ENCODE results near the gene OSTC. TPM values are rescaled to one million over a fixed set of nuclear protein-coding genes. Genes with fewer than 3 reads are reported as not detected.
A peak's percentile ranks its signal among the peaks of the same experiment; 100 is the strongest.

OSTC gene
- total RNA-seq, 2 experiments from 2014 or later: 75.7 to 80.0 TPM

DNA sequence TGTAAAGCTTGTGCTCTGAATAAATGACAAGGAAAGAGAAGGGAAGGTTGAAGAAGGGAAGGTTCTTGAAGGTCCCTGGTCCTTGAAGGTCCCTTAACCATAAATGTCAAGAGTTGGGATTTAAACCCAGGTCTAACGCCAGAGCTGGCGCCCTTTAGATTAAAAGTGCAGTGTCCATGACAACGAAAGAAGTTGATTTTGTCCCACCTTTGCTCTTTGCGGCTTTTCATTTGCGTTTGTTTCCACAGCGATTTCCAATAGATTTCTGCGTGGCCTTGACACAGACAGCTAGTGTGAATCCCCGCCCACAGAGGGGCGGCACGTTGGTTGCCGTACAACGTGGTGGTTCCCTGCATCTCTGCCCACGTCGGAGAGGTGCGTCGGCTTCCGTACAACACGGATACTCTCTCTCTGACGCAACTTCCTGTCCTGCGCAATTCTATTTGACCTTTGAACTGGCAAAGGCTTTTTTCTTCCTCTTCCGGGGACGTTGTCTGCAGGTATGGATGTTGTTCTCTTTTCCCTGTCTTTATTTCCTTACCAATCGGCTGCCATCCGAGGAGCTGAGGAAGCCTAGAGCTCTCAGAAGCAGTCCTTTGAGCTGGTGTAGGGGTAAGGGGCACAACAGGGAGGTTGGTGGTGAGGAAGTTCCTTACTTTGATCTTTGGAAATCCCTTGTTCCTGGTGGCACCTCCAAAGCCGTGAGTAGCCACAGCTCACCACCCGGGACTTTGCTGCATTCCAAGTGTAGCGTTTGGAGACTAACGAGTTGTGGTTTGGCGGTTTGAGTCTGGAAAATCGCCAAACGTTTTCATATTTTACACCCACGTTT, 30.1 kb upstream of the OSTC start, which contains the start of gene RPL34:
TSS of gene RPL34 (plus strand) at position 476 of the 832 bp plus-strand sequence. CDS start 1,384 bp downstream, outside the sequence.
- Mint-ChIP-seq H3K27me3 (no peaks in the 10 kb centered on the region), H3K27ac (peak within 1 kb of the TSS; percentile 97), H3K4me1 (ENCODE audit: low read depth) (peaks cover 41% of the 10 kb centered on the region), H3K4me3 (peak within 1 kb of the TSS; percentile 85), H3K36me3 (ENCODE audit: low read depth) (peaks cover 71% of the 10 kb centered on the region), H3K9me3 (peaks cover 7% of the 10 kb centered on the region)
- ATAC-seq (peak; percentile 97), DNase-seq (peak; percentile 99)
- POLR2A ChIA-PET: interaction anchor here (0.6 to 2.9 kb wide), 8 partner anchors 10 to 591 kb away, joined by 3 to 26 read pairs (median 4); partner anchors contain the start of gene OSTC
- TF ChIP-seq, protein P1, sequence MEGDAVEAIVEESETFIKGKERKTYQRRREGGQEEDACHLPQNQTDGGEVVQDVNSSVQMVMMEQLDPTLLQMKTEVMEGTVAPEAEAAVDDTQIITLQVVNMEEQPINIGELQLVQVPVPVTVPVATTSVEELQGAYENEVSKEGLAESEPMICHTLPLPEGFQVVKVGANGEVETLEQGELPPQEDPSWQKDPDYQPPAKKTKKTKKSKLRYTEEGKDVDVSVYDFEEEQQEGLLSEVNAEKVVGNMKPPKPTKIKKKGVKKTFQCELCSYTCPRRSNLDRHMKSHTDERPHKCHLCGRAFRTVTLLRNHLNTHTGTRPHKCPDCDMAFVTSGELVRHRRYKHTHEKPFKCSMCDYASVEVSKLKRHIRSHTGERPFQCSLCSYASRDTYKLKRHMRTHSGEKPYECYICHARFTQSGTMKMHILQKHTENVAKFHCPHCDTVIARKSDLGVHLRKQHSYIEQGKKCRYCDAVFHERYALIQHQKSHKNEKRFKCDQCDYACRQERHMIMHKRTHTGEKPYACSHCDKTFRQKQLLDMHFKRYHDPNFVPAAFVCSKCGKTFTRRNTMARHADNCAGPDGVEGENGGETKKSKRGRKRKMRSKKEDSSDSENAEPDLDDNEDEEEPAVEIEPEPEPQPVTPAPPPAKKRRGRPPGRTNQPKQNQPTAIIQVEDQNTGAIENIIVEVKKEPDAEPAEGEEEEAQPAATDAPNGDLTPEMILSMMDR (IDR thresholded peaks at IDR 0.05): no peak
- CTCF ChIA-PET: interaction anchor here (1.1 kb wide), 1 partner anchor 601 kb away, joined by 6 read pairs; no protein-coding TSS in a partner anchor
- intact Hi-C loops (cut with micrococcal nuclease): no loop called here

GRCh38 chr4:108620933-108621905, 29.2 kb upstream of the OSTC start:
- ChIA-PET POLR2A (interaction anchor here (0.6 to 2.9 kb wide), 7 partner anchors 9 to 592 kb away, joined by 3 to 26 read pairs (median 4); partner anchors contain the start of gene OSTC), CTCF (no interaction called here)
- peak overlapping the region; percentile 97 for H3K27ac Mint-ChIP-seq
- H3K27me3 Mint-ChIP-seq: no peaks in the 10 kb centered on the region
- ATAC-seq (peak; percentile 1), DNase-seq (peak; percentile 19)
- peaks cover 74% of the 10 kb centered on the region for H3K36me3 Mint-ChIP-seq (ENCODE audit: low read depth)
- TF ChIP-seq, protein P1 (IDR thresholded peaks at IDR 0.05): no peak
- intact Hi-C loops (cut with micrococcal nuclease): no loop called here
- peaks cover 44% of the 10 kb centered on the region for H3K4me1 Mint-ChIP-seq (ENCODE audit: low read depth)
- H3K4me3 Mint-ChIP-seq: peak overlapping the region; percentile 85
- peaks cover 5% of the 10 kb centered on the region for H3K9me3 Mint-ChIP-seq

- Mint-ChIP-seq H3K4me1 (ENCODE audit: low read depth) (peaks cover 47% of the 10 kb centered on the region), H3K27ac (peak overlapping the region; percentile 97), H3K36me3 (ENCODE audit: low read depth) (peaks cover 72% of the 10 kb centered on the region), H3K4me3 (peak overlapping the region; percentile 85), H3K9me3 (no peaks in the 10 kb centered on the region), H3K27me3 (no peaks in the 10 kb centered on the region)
- no peak for ATAC-seq
- intact Hi-C loops (cut with micrococcal nuclease): no loop called here
- TF ChIP-seq, protein P1 (IDR thresholded peaks at IDR 0.05): no peak
- peak; percentile 21 for DNase-seq
- ChIA-PET POLR2A (interaction anchor here (0.7 kb wide), 1 partner anchor 24 kb away, joined by 3 read pairs; no protein-coding TSS in a partner anchor), CTCF (no interaction called here)
Measured at GRCh38 chr4:108622022-108622421, 28.4 kb upstream of the OSTC start.

DNA sequence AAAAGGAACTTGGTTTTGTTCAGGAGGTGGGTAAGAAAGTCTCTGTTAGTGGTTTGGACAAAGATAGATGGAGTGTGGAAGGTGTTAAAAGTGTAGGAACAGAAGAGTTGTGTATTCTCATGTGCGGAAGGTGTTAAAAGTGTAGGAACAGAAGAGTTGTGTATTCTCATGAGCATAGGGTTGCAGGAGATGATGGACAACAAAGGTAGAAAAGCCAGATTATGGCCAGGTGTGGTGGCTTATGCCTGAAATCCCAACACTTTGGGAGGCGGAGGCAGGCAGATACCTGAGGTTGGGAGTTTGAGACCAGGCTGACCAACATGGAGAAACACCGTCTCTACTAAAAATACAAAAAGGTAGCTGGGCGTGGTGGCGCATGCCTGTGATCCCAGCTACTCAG, 27.6 kb upstream of the OSTC start:
- Mint-ChIP-seq H3K27ac (peak overlapping the region; percentile 97), H3K36me3 (ENCODE audit: low read depth) (peaks cover 73% of the 10 kb centered on the region), H3K27me3 (no peaks in the 10 kb centered on the region), H3K4me3 (peak overlapping the region; percentile 85), H3K4me1 (ENCODE audit: low read depth) (peaks cover 47% of the 10 kb centered on the region), H3K9me3 (no peaks in the 10 kb centered on the region)
- CTCF ChIA-PET: no interaction called here
- DNase-seq (no peak), ATAC-seq (no peak)
- POLR2A ChIA-PET: interaction anchor here (1.1 to 2.0 kb wide), 3 partner anchors 13 to 28 kb away, joined by 4 to 9 read pairs (median 6); partner anchors contain the start of gene OSTC
- intact Hi-C loops (cut with micrococcal nuclease): no loop called here
- TF ChIP-seq, protein P1 (IDR thresholded peaks at IDR 0.05): no peak

Measured in activated CD8-positive, alpha-beta T cell treated with anti-CD3 and anti-CD28 coated beads for 36 hours (primary cell).